GM19035 (cell line): Measurements from ENCODE around the gene WRAP73.

Source experiments
- ATAC-seq: cut with Tn5 transposase; IDR thresholded peaks from one replicate; pipeline ENCODE4 v1.9.1; 2021; ENCODE audit not compliant: unreplicated experiment

WRAP73 gene

GRCh38 chr1:3614755-3615742 lies 34.9 kb downstream of the WRAP73 start:
- no peak for ATAC-seq

GRCh38 chr1:3612123-3612522 lies 37.8 kb downstream of the WRAP73 start:
- ATAC-seq, result no peak

- ATAC-seq, result no peak
Measured at GRCh38 chr1:3611170-3612019, 38.5 kb downstream of the WRAP73 start, which contains the start of gene MEGF6. Gene MEGF6 (minus strand): TSS chr1:3611508. CDS start chr1:3611268, 240 bp downstream.

GRCh38 chr1:3610527-3611169 lies 39.3 kb downstream of the WRAP73 start:
- no peak for ATAC-seq

- ATAC-seq, result no peak
Measured at GRCh38 chr1:3609769-3610526, 40.0 kb downstream of the WRAP73 start.

- no peak for ATAC-seq
Measured at GRCh38 chr1:3609016-3609768, 40.7 kb downstream of the WRAP73 start.

- ATAC-seq, result no peak
Measured at GRCh38 chr1:3608154-3608553, 41.7 kb downstream of the WRAP73 start.

GRCh38 chr1:3607703-3608065 lies 42.2 kb downstream of the WRAP73 start:
- ATAC-seq, result no peak

- no peak for ATAC-seq
Measured at GRCh38 chr1:3606779-3607702, 42.9 kb downstream of the WRAP73 start.

GRCh38 chr1:3604997-3605823 lies 44.7 kb downstream of the WRAP73 start:
- ATAC-seq, result no peak

- no peak for ATAC-seq
Measured at GRCh38 chr1:3604468-3604974, 45.4 kb downstream of the WRAP73 start.

- no peak for ATAC-seq
Measured at GRCh38 chr1:3603571-3604467, 46.1 kb downstream of the WRAP73 start.

GRCh38 chr1:3603156-3603555 lies 46.7 kb downstream of the WRAP73 start:
- no peak for ATAC-seq

GRCh38 chr1:3602375-3602774 lies 47.5 kb downstream of the WRAP73 start:
- ATAC-seq, result no peak

GRCh38 chr1:3601743-3602142 lies 48.2 kb downstream of the WRAP73 start:
- no peak for ATAC-seq

- no peak for ATAC-seq
Measured at GRCh38 chr1:3600354-3600753, 49.5 kb downstream of the WRAP73 start.

GRCh38 chr1:3599816-3600215 lies 50.1 kb downstream of the WRAP73 start:
- no peak for ATAC-seq
